ENCODE results near the gene RBKS. TPM values are rescaled to one million over a fixed set of nuclear protein-coding genes. Genes with fewer than 3 reads are reported as not detected.

The RBKS gene
- total and polyA plus RNA-seq, 2 of the 13 experiments (the other 11 are each of a cell fraction or from before 2014, with no cell fraction given), result 7.7 to 8.3 TPM

GRCh38 chr2:27741673-27742072, 148.5 kb downstream of the RBKS start:
- intact Hi-C loops (cut with micrococcal nuclease; ENCODE audit: unreplicated experiment), result no loop called here
- Histone ChIP-seq H3K4me1 (ENCODE audit: insufficient read depth, low read length) (peaks cover 56% of the 10 kb centered on the region), H3K4me2 (ENCODE audit: low read depth, low read length) (no peak overlapping the region), H3K27me3 (ENCODE audit: control insufficient read depth in 1 of 2, insufficient read depth in 2 of 2, low read length in 2 of 2) (no peaks in the 10 kb centered on the region), H3K9me3 (ENCODE audit: low read length) (no peaks in the 10 kb centered on the region), H3K36me3 (replicated peaks in 1 of 2; ENCODE audit: control insufficient read depth in 1 of 2, insufficient read depth in 2 of 2, low read length in 2 of 2) (no peaks in the 10 kb centered on the region), H4K20me1 (ENCODE audit: insufficient read depth, low read length) (no peaks in the 10 kb centered on the region), H2AFZ (ENCODE audit: low read length) (no peak overlapping the region), H3K4me3 (replicated peaks in 1 of 3; ENCODE audit: insufficient read depth in 1 of 3, low read depth in 2 of 3, low read length in 3 of 3) (no peak overlapping the region), H3K79me2 (ENCODE audit: insufficient read depth, low read length) (no peaks in the 10 kb centered on the region), H3K27ac (ENCODE audit: extremely low read length, insufficient read depth, low read length) (no peak overlapping the region), H3K9ac (ENCODE audit: insufficient read depth, low read depth, low read length) (no peak overlapping the region)
- no TSS peak for BruUV-seq (replicated peaks)
- FAIRE-seq (no peak), ATAC-seq (no peak), DNase-seq (ENCODE audit: low spot score) (no peak)
- in situ Hi-C loops (cut with HindIII; ENCODE audit: extremely low pct_ligation_motif_present, low pct_unique_long_range_greater_than_20kb), result no loop called here
- POLR2A ChIA-PET, result interaction anchor here (1.5 to 1.6 kb wide), 2 partner anchors 11 to 13 kb away, joined by 4 to 13 read pairs; no protein-coding TSS in a partner anchor
- CTCF ChIA-PET (ENCODE audit: low intra/inter-chr PET ratio, low total read pairs), result no interaction called here
- WGBS (ENCODE audit: low lambda C conversion rate), result 78% methylated on average over 3 of the region's 3 CpGs
- TF ChIP-seq ZFP90 (CRISPR knock-in tag; IDR thresholded peaks at IDR 0.05; ENCODE audit: borderline replicate concordance), result no peak
- TF ChIP-seq ZSCAN22 (CRISPR knock-in tag; IDR thresholded peaks at IDR 0.05), result no peak
- no peak for TF ChIP-seq TGIF2 (CRISPR knock-in tag; IDR thresholded peaks at IDR 0.05)
- TF ChIP-seq MED13 (CRISPR knock-in tag; IDR thresholded peaks at IDR 0.05), result no peak
- no peak for TF ChIP-seq ZNF670 (CRISPR knock-in tag; IDR thresholded peaks at IDR 0.05; ENCODE audit: borderline replicate concordance)
- TF ChIP-seq ZNF253 (CRISPR knock-in tag; IDR thresholded peaks at IDR 0.05; ENCODE audit: borderline replicate concordance), result no peak
- TF ChIP-seq FOXC1 (CRISPR knock-in tag; IDR thresholded peaks at IDR 0.05; ENCODE audit: borderline replicate concordance), result no peak
- no peak for TF ChIP-seq RBM39 (IDR thresholded peaks at IDR 0.05; ENCODE audit: low read depth, low read length, poor library complexity, severe bottlenecking)
- TF ChIP-seq NR2F1 (CRISPR knock-in tag; IDR thresholded peaks at IDR 0.05), result no peak
- TF ChIP-seq ZNF121 (CRISPR knock-in tag; IDR thresholded peaks at IDR 0.05), result no peak
- TF ChIP-seq RBFOX2 (IDR thresholded peaks at IDR 0.05; ENCODE audit: low read depth, low read length), result no peak
- no peak for TF ChIP-seq SMAD3 (CRISPR knock-in tag; IDR thresholded peaks at IDR 0.05)
- TF ChIP-seq MLLT10 (CRISPR knock-in tag; IDR thresholded peaks at IDR 0.05), result no peak
- no peak for TF ChIP-seq KDM5A (IDR thresholded peaks at IDR 0.05; ENCODE audit: borderline replicate concordance, low read length)

Measured in HepG2 (cell line).